Keratinocyte (primary cell): ENCODE results near the gene HOXB6.
A peak's percentile ranks its signal among the peaks of the same experiment; 100 is the strongest.

Source experiments
- EZH2 ChIP-seq: IDR thresholded peaks from one replicate; pipeline ENCODE4 v1.6.1; 2012; ENCODE audit warnings: inconsistent platforms, mild to moderate bottlenecking, low read length, moderate library complexity
- TF ChIP-seq, protein P1 (sequence below), 3 experiments: IDR thresholded peaks in 1 of 3; conservative IDR thresholded peaks in 1 of 3; optimal IDR thresholded peaks in 1 of 3; 2 replicates in 2 of 3; 3 replicates in 1 of 3; pipeline versions ENCODE3 to v1.5.1; 2011; ENCODE audit warnings: low read length in 3 of 3, mild to moderate bottlenecking in 3 of 3, moderate library complexity in 2 of 3, control low read depth in 1 of 3, inconsistent platforms in 1 of 3; ENCODE audit not compliant: insufficient read depth in 2 of 3; ENCODE audit errors: extremely low read depth in 1 of 3

DNA sequence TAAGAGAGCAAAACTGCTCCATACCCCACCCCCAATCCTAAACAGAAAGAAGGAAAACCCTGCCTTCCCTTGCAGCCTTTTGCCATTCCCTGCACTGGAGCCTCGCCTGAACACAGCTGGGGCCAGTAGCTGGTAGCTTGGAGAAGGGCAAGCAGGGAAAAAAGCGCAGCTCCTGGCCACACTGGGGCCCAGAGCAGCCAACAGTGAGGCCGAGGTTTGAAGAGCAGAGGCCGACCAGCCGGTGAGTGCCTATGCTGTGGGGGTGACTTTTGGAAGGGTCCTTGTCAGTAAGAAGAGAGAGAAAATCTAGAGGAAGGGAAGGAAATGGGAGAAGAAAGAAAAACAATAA, 24.6 kb upstream of the HOXB6 start:
- peak; percentile 11 for TF ChIP-seq EZH2
- TF ChIP-seq, protein P1, sequence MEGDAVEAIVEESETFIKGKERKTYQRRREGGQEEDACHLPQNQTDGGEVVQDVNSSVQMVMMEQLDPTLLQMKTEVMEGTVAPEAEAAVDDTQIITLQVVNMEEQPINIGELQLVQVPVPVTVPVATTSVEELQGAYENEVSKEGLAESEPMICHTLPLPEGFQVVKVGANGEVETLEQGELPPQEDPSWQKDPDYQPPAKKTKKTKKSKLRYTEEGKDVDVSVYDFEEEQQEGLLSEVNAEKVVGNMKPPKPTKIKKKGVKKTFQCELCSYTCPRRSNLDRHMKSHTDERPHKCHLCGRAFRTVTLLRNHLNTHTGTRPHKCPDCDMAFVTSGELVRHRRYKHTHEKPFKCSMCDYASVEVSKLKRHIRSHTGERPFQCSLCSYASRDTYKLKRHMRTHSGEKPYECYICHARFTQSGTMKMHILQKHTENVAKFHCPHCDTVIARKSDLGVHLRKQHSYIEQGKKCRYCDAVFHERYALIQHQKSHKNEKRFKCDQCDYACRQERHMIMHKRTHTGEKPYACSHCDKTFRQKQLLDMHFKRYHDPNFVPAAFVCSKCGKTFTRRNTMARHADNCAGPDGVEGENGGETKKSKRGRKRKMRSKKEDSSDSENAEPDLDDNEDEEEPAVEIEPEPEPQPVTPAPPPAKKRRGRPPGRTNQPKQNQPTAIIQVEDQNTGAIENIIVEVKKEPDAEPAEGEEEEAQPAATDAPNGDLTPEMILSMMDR (optimal IDR thresholded peaks at IDR 0.05 in 1 of 3, IDR thresholded peaks at IDR 0.05 in 1 of 3, conservative IDR thresholded peaks at IDR 0.05 in 1 of 3; ENCODE audit: extremely low read depth in 1 of 3, insufficient read depth in 2 of 3, low read length in 3 of 3) = no peak
